Panc1 (cell line): ENCODE results near the gene CD276. TPM values are rescaled to one million over a fixed set of nuclear protein-coding genes. Genes with fewer than 3 reads are reported as not detected.

Experiments used
- ATAC-seq: fragments of 200-7000 bp; cut with Tn5 transposase; 2 replicates; pipeline ENCODE4 v1.9.1; 2020; ENCODE audit warnings: mild to moderate bottlenecking, moderate library complexity
- BruUV-seq: library from RNA; stranded (reverse); fragments of 400-500 nt; replicated peaks from 2 replicates; lab custom pipeline; 2021; lab: Mats Ljungman, UMichigan
- CTCF ChIA-PET: fragments of 300-600 bp; sonication (Branson Sonifier 250); formaldehyde crosslinking; loops from one replicate; lab custom pipeline; 2022; ENCODE audit warnings: antibody characterized with exemption; lab: Charles Lee
- POLR2A ChIA-PET: fragments of 300-600 bp; sonication (Branson Sonifier 250); formaldehyde crosslinking; loops from one replicate; lab custom pipeline; 2022; ENCODE audit warnings: antibody characterized with exemption; lab: Charles Lee
- DNase-seq: peaks from one replicate; pipeline ENCODE4 v3.0.0-alpha.2; 2010; ENCODE audit warnings: low read depth, low spot score
- H3K27ac ChIP-seq: 2 replicates; pipeline ENCODE4 v1.5.1; 2011; ENCODE audit warnings: mild to moderate bottlenecking, low read length, inconsistent platforms
- H3K27me3 ChIP-seq: fragments of 200-500 bp; sonication (Bioruptor generic); 2 replicates; pipeline ENCODE4 v1.6.0; 2014; ENCODE audit warnings: low read length, inconsistent platforms; ENCODE audit not compliant: control insufficient read depth, insufficient read depth
- H3K36me3 ChIP-seq: fragments of 200-500 bp; sonication (Bioruptor generic); 2 replicates; pipeline ENCODE4 v1.5.1; 2014; ENCODE audit warnings: inconsistent platforms, mild to moderate bottlenecking, low read length, moderate library complexity; ENCODE audit not compliant: control insufficient read depth, insufficient read depth
- H3K4me1 ChIP-seq: 2 replicates; pipeline ENCODE4 v1.5.1; 2011; ENCODE audit warnings: inconsistent platforms, mild to moderate bottlenecking, low read length, moderate library complexity; ENCODE audit not compliant: control insufficient read depth, insufficient read depth
- H3K4me3 ChIP-seq, 2 experiments: 2 replicates each; pipeline ENCODE4 v1.5.1; 2011 to 2012; ENCODE audit warnings: low read depth in 2 of 2, low read length in 2 of 2, mild to moderate bottlenecking in 2 of 2, inconsistent platforms in 1 of 2, moderate library complexity in 1 of 2
- H3K9me3 ChIP-seq: fragments of 200-500 bp; sonication (Bioruptor generic); 2 replicates; pipeline ENCODE4 v1.5.1; 2014; ENCODE audit warnings: low read depth, mild to moderate bottlenecking, inconsistent platforms, low read length, moderate library complexity; ENCODE audit not compliant: control insufficient read depth, insufficient read depth
- POLR2AphosphoS5 ChIP-seq: IDR thresholded peaks from 2 replicates; pipeline ENCODE4 v1.6.1; 2012; ENCODE audit warnings: mild to moderate bottlenecking, low read depth, low read length, moderate library complexity
- SIN3A ChIP-seq: IDR thresholded peaks from 2 replicates; pipeline ENCODE4 v1.6.1; 2012; ENCODE audit warnings: low read depth, mild to moderate bottlenecking, low read length, moderate library complexity, borderline replicate concordance; ENCODE audit not compliant: insufficient read depth
- TCF7L2 ChIP-seq: IDR thresholded peaks from 2 replicates; pipeline ENCODE4 v1.6.1; 2011; ENCODE audit warnings: mild to moderate bottlenecking, low read depth, low read length, inconsistent platforms
- in situ Hi-C: cut with HindIII; loops from 2 replicates; pipeline ENCODE4 v1.10.0; 2016; ENCODE audit warnings: low sequenced_read_pairs, low pct_unique_long_range_greater_than_20kb
- intact Hi-C: fragments of 100-400 bp; cut with micrococcal nuclease; formaldehyde crosslinking; loops from one replicate; pipeline ENCODE4 v1.10.0; 2022; ENCODE audit not compliant: unreplicated experiment
- total RNA-seq: library from RNA; stranded (reverse); gene quantifications from one replicate; pipeline ENCODE4 v1.2.1, GENCODE V29; 2021; ENCODE audit not compliant: unreplicated experiment
- TF ChIP-seq, protein P1 (sequence below), 2 experiments: IDR thresholded peaks; 2 replicates each; pipeline ENCODE4 v1.6.1; 2011 to 2012; ENCODE audit warnings: low read depth in 2 of 2, control low read depth in 1 of 2, low read length in 1 of 2, mild to moderate bottlenecking in 1 of 2, moderate library complexity in 1 of 2; ENCODE audit not compliant: insufficient read depth in 1 of 2
- TF ChIP-seq, protein P2 (sequence below): fragments of 450-650 bp; IDR thresholded peaks from 2 replicates; pipeline ENCODE4 v1.5.1; 2017; ENCODE audit warnings: mild to moderate bottlenecking

CD276 gene
- total RNA-seq, 1 experiment from 2014 or later = 99.1 TPM

DNA sequence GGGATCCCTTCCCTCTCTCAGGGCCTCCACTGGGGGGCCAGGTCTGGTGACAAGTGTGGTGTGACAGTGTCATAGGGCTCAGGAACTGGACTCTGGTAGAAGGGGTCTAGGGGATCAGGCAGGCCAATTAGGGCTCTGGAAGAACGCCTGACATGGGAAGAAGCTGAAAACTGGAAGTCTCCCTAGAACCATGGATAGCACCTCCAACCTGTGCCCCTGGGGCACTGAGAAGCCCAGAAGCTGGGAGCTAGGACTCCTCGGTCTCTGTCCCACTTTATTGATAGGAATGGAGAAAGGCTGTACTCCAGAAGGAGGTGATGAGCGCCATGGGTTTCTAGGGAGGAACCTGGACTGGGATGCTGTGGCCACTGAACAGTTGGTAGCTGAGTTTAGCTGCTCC, 38.2 kb downstream of the CD276 start:
- ChIA-PET POLR2A (no interaction called here), CTCF (no interaction called here)
- no peak for TF ChIP-seq POLR2AphosphoS5
- TF ChIP-seq TCF7L2 = no peak
- TF ChIP-seq, protein P1, sequence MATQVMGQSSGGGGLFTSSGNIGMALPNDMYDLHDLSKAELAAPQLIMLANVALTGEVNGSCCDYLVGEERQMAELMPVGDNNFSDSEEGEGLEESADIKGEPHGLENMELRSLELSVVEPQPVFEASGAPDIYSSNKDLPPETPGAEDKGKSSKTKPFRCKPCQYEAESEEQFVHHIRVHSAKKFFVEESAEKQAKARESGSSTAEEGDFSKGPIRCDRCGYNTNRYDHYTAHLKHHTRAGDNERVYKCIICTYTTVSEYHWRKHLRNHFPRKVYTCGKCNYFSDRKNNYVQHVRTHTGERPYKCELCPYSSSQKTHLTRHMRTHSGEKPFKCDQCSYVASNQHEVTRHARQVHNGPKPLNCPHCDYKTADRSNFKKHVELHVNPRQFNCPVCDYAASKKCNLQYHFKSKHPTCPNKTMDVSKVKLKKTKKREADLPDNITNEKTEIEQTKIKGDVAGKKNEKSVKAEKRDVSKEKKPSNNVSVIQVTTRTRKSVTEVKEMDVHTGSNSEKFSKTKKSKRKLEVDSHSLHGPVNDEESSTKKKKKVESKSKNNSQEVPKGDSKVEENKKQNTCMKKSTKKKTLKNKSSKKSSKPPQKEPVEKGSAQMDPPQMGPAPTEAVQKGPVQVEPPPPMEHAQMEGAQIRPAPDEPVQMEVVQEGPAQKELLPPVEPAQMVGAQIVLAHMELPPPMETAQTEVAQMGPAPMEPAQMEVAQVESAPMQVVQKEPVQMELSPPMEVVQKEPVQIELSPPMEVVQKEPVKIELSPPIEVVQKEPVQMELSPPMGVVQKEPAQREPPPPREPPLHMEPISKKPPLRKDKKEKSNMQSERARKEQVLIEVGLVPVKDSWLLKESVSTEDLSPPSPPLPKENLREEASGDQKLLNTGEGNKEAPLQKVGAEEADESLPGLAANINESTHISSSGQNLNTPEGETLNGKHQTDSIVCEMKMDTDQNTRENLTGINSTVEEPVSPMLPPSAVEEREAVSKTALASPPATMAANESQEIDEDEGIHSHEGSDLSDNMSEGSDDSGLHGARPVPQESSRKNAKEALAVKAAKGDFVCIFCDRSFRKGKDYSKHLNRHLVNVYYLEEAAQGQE (IDR thresholded peaks at IDR 0.05; ENCODE audit: insufficient read depth in 1 of 2, low read depth in 2 of 2, low read length in 1 of 2) = no peak
- TF ChIP-seq SIN3A = no peak
- TF ChIP-seq, protein P2, sequence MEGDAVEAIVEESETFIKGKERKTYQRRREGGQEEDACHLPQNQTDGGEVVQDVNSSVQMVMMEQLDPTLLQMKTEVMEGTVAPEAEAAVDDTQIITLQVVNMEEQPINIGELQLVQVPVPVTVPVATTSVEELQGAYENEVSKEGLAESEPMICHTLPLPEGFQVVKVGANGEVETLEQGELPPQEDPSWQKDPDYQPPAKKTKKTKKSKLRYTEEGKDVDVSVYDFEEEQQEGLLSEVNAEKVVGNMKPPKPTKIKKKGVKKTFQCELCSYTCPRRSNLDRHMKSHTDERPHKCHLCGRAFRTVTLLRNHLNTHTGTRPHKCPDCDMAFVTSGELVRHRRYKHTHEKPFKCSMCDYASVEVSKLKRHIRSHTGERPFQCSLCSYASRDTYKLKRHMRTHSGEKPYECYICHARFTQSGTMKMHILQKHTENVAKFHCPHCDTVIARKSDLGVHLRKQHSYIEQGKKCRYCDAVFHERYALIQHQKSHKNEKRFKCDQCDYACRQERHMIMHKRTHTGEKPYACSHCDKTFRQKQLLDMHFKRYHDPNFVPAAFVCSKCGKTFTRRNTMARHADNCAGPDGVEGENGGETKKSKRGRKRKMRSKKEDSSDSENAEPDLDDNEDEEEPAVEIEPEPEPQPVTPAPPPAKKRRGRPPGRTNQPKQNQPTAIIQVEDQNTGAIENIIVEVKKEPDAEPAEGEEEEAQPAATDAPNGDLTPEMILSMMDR = no peak
- no TSS peak for BruUV-seq
- Histone ChIP-seq H3K27ac (no peak overlapping the region), H3K27me3 (no peaks in the 10 kb centered on the region), H3K36me3 (no peaks in the 10 kb centered on the region), H3K9me3 (no peaks in the 10 kb centered on the region), H3K4me1 (no peaks in the 10 kb centered on the region), H3K4me3 (no peak overlapping the region)
- intact Hi-C loops (no loop called here), in situ Hi-C loops (no loop called here)
- DNase-seq (no peak), ATAC-seq (no peak)

DNA sequence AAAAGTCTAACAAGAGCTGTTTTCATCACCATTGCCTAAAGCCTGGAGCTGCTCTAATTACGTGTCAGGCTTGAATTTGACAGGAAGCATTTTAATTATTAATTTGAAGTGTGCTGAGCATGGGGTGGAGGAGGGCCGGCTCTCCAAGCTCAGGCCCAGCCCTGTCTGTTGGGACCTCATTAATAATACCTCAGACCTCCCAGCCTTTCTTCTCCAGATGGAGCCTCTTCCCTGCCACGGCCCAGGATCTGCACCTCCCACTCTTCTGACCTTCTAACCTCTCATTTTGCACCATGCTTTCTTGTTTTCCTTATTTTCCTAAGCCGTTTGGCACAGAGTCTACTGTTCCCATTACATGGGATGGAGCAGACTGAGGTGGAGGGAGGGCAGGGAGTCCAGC, 39.0 kb downstream of the CD276 start:
- Histone ChIP-seq H3K27ac (no peak overlapping the region), H3K36me3 (no peaks in the 10 kb centered on the region), H3K27me3 (no peaks in the 10 kb centered on the region), H3K4me3 (no peak overlapping the region), H3K9me3 (no peaks in the 10 kb centered on the region), H3K4me1 (no peaks in the 10 kb centered on the region)
- DNase-seq (no peak), ATAC-seq (no peak; the same call in 1 of the 2 replicates)
- ChIA-PET CTCF (no interaction called here), POLR2A (no interaction called here)
- intact Hi-C loops (no loop called here), in situ Hi-C loops (no loop called here)
- BruUV-seq = no TSS peak
- TF ChIP-seq, protein P1 (IDR thresholded peaks at IDR 0.05; ENCODE audit: insufficient read depth in 1 of 2, low read depth in 2 of 2, low read length in 1 of 2) = no peak
- TF ChIP-seq SIN3A (no peak), POLR2AphosphoS5 (no peak), TCF7L2 (no peak)
- TF ChIP-seq, protein P2 = no peak
